ELR (cell line): Measurements from ENCODE around the gene IFIH1.

Experiments used
- DNase-seq: peaks from one replicate; pipeline ENCODE4 v3.0.0-alpha.2; 2015; ENCODE audit warnings: low read depth

The IFIH1 gene

GRCh38 chr2:162308747-162309503 is 9.6 kb downstream of the IFIH1 start:
- DNase-seq = no peak

GRCh38 chr2:162305901-162306300 is 12.6 kb downstream of the IFIH1 start:
- no peak for DNase-seq

GRCh38 chr2:162301877-162302276 is 16.6 kb downstream of the IFIH1 start:
- DNase-seq = no peak

- peak; percentile 82 for DNase-seq
Observed at GRCh38 chr2:162301151-162301804, 17.2 kb downstream of the IFIH1 start.

- DNase-seq = no peak
Observed at GRCh38 chr2:162300266-162300665, 18.2 kb downstream of the IFIH1 start.

GRCh38 chr2:162298669-162299335 is 19.7 kb downstream of the IFIH1 start:
- DNase-seq = no peak

- peak; percentile 86 for DNase-seq
Observed at GRCh38 chr2:162297925-162298552, 20.4 kb downstream of the IFIH1 start.

GRCh38 chr2:162295009-162295408 is 23.5 kb downstream of the IFIH1 start:
- DNase-seq = peak; percentile 25

GRCh38 chr2:162293122-162293786 is 25.2 kb downstream of the IFIH1 start:
- DNase-seq = peak; percentile 65

- no peak for DNase-seq
Observed at GRCh38 chr2:162291748-162292147, 26.7 kb downstream of the IFIH1 start.

GRCh38 chr2:162282765-162283425 is 35.6 kb downstream of the IFIH1 start:
- DNase-seq = peak; percentile 10

GRCh38 chr2:162280654-162281053 is 37.8 kb downstream of the IFIH1 start:
- no peak for DNase-seq

- DNase-seq = no peak
Observed at GRCh38 chr2:162277381-162277780, 41.1 kb downstream of the IFIH1 start.

- DNase-seq = no peak
Observed at GRCh38 chr2:162267996-162268395, 50.5 kb downstream of the IFIH1 start.

GRCh38 chr2:162267496-162267895 is 51.0 kb downstream of the IFIH1 start:
- no peak for DNase-seq

GRCh38 chr2:162266460-162266760 is 52.1 kb downstream of the IFIH1 start:
- DNase-seq = no peak

- no peak for DNase-seq
Observed at GRCh38 chr2:162265666-162266459, 52.6 kb downstream of the IFIH1 start.

- peak; percentile 72 for DNase-seq
Observed at GRCh38 chr2:162261032-162261945, 57.2 kb downstream of the IFIH1 start.

GRCh38 chr2:162258686-162259085 is 59.8 kb downstream of the IFIH1 start:
- DNase-seq = peak; percentile 28

- DNase-seq = peak; percentile 29
Observed at GRCh38 chr2:162258169-162258568, 60.3 kb downstream of the IFIH1 start.
